PFSK-1 (cell line): ENCODE results near the gene LHFPL3.

Experiments used
- POLR2AphosphoS5 ChIP-seq: IDR thresholded peaks from 2 replicates; pipeline ENCODE4 v1.6.1; 2012; ENCODE audit warnings: low read depth, mild to moderate bottlenecking, control low read depth, low read length, moderate library complexity
- TAF1 ChIP-seq: IDR thresholded peaks from 2 replicates; pipeline ENCODE4 v1.6.1; 2012; ENCODE audit warnings: low read length, control low read depth, borderline replicate concordance; ENCODE audit not compliant: insufficient read depth

DNA sequence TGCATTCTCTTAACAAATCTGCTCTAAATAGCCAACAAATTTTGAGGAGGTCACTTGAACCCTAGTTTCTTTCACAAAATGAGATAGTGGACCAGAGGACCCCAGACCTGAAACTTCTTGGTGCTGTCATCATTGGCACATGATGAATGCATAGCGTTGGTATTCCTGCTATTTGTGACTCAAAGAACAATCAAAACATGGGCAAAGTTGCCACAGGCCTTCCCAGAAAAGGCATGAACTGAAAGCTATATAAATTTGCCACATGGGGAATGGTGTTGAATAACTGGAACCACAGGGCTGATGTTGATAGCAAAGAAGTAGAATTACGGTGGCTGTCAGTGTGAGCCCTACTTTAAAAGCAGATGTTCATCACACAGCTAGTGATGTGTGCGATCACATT, 465.8 kb downstream of the LHFPL3 start:
- TF ChIP-seq POLR2AphosphoS5 (no peak), TAF1 (no peak)
